ENCODE results near the gene SERHL2.

DNA sequence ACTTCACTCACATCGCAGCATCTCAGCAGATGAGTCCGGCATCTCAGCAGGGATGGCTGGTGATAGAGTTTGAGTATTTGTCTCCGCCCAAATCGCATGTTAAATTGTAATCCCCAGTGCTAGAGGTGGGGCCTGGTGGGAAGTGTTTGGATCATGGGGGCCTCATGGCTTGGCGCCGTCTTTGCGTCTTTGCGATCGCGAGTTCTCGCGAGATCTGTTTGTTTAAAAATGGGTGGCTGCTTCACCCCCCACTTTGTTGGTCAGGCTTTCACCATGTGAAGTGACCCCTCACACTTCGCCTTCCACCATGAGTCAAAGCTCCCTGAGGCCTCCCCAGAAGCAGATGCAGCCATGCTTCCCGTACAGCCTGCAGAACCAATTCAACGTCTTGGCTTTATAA is 31.2 kb upstream of the SERHL2 start:
- TF ChIP-seq, protein P1, sequence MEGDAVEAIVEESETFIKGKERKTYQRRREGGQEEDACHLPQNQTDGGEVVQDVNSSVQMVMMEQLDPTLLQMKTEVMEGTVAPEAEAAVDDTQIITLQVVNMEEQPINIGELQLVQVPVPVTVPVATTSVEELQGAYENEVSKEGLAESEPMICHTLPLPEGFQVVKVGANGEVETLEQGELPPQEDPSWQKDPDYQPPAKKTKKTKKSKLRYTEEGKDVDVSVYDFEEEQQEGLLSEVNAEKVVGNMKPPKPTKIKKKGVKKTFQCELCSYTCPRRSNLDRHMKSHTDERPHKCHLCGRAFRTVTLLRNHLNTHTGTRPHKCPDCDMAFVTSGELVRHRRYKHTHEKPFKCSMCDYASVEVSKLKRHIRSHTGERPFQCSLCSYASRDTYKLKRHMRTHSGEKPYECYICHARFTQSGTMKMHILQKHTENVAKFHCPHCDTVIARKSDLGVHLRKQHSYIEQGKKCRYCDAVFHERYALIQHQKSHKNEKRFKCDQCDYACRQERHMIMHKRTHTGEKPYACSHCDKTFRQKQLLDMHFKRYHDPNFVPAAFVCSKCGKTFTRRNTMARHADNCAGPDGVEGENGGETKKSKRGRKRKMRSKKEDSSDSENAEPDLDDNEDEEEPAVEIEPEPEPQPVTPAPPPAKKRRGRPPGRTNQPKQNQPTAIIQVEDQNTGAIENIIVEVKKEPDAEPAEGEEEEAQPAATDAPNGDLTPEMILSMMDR (IDR thresholded peaks at IDR 0.05) = no peak
- TF ChIP-seq ESRRA (CRISPR knock-in tag; IDR thresholded peaks at IDR 0.05; ENCODE audit: borderline replicate concordance) = no peak
- TF ChIP-seq SP1 (CRISPR knock-in tag; conservative IDR thresholded peaks at IDR 0.05) = no peak
- TF ChIP-seq, protein P2, sequence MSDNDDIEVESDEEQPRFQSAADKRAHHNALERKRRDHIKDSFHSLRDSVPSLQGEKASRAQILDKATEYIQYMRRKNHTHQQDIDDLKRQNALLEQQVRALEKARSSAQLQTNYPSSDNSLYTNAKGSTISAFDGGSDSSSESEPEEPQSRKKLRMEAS (CRISPR knock-in tag; IDR thresholded peaks at IDR 0.05) = no peak
- TF ChIP-seq, protein P3, sequence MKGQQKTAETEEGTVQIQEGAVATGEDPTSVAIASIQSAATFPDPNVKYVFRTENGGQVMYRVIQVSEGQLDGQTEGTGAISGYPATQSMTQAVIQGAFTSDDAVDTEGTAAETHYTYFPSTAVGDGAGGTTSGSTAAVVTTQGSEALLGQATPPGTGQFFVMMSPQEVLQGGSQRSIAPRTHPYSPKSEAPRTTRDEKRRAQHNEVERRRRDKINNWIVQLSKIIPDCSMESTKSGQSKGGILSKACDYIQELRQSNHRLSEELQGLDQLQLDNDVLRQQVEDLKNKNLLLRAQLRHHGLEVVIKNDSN (CRISPR knock-in tag; IDR thresholded peaks at IDR 0.05) = no peak
- TF ChIP-seq SMAD4 (CRISPR knock-in tag; IDR thresholded peaks at IDR 0.05) = no peak
- no peak for TF ChIP-seq NR1H2 (CRISPR knock-in tag; IDR thresholded peaks at IDR 0.05)
- TF ChIP-seq, protein P4, sequence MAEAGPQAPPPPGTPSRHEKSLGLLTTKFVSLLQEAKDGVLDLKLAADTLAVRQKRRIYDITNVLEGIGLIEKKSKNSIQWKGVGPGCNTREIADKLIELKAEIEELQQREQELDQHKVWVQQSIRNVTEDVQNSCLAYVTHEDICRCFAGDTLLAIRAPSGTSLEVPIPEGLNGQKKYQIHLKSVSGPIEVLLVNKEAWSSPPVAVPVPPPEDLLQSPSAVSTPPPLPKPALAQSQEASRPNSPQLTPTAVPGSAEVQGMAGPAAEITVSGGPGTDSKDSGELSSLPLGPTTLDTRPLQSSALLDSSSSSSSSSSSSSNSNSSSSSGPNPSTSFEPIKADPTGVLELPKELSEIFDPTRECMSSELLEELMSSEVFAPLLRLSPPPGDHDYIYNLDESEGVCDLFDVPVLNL (CRISPR knock-in tag; IDR thresholded peaks at IDR 0.05; ENCODE audit: borderline replicate concordance, low read depth) = no peak
